T-helper 17 cell (primary cell): Measurements from ENCODE around the gene UQCRC1. TPM values are rescaled to one million over a fixed set of nuclear protein-coding genes. Genes with fewer than 3 reads are reported as not detected.

Experiments
- ATAC-seq: fragments of 150-1000 bp; cut with Tn5 transposase; 2 replicates; pipeline ENCODE4 v1.10.0; 2021; ENCODE audit warnings: mild to moderate bottlenecking, moderate library complexity
- DNase-seq, 3 donors: peaks; one replicate each; pipeline versions ENCODE4 v3.0.0 to v3.0.0-alpha.2; 2020 to 2021
- H3K9me3 ChIP-seq: one replicate; pipeline ENCODE4 v1.7.0; 2013; ENCODE audit warnings: low read length, mild to moderate bottlenecking; ENCODE audit not compliant: control insufficient read depth, poor library complexity, severe bottlenecking
- H3K27ac Mint-ChIP-seq: one replicate; pipeline ENCODE4 v1.8.0; 2022; ENCODE audit warnings: mild to moderate bottlenecking, moderate library complexity, mixed read lengths
- H3K27me3 Mint-ChIP-seq: one replicate; pipeline ENCODE4 v1.8.0; 2022; ENCODE audit warnings: mixed read lengths
- H3K36me3 Mint-ChIP-seq: one replicate; pipeline ENCODE4 v1.8.0; 2022; ENCODE audit warnings: low read depth, mixed read lengths
- H3K4me1 Mint-ChIP-seq: one replicate; pipeline ENCODE4 v1.8.0; 2022; ENCODE audit warnings: mild to moderate bottlenecking, mixed read lengths
- H3K4me3 Mint-ChIP-seq: one replicate; pipeline ENCODE4 v1.8.0; 2022; ENCODE audit warnings: mild to moderate bottlenecking, moderate library complexity, mixed read lengths
- total RNA-seq, 4 donors: library from RNA in 2 of 4; stranded (reverse) in 2 of 4; gene quantifications; one replicate each; pipeline ENCODE4 v1.2.3 and lab custom pipeline; 2022 to 2026

Gene UQCRC1
- total RNA-seq, 2 donors from 2014 or later = 86.1 to 92.1 TPM

GRCh38 chr3:48629894-48630293, 20.4 kb upstream of the UQCRC1 start:
- Mint-ChIP-seq H3K27me3 (no peaks in the 10 kb centered on the region), H3K4me1 (peaks cover 11% of the 10 kb centered on the region), H3K27ac (no peak overlapping the region), H3K4me3 (no peak overlapping the region), H3K36me3 (no peaks in the 10 kb centered on the region)
- DNase-seq (no peak), ATAC-seq (no peak)
- H3K9me3 ChIP-seq = no peaks in the 10 kb centered on the region

- Mint-ChIP-seq H3K27ac (no peak overlapping the region), H3K27me3 (no peaks in the 10 kb centered on the region), H3K4me1 (peaks cover 13% of the 10 kb centered on the region), H3K36me3 (no peaks in the 10 kb centered on the region), H3K4me3 (no peak overlapping the region)
- ATAC-seq (no peak), DNase-seq (no peak)
- no peaks in the 10 kb centered on the region for H3K9me3 ChIP-seq
These were observed 19.0 kb upstream of the UQCRC1 start for GRCh38 chr3:48628277-48629017.

GRCh38 chr3:48625600-48625999, 16.2 kb upstream of the UQCRC1 start:
- ATAC-seq = no peak
- no peak overlapping the region for H3K4me3 Mint-ChIP-seq
- DNase-seq = no peak
- H3K36me3 Mint-ChIP-seq = no peaks in the 10 kb centered on the region
- H3K27ac Mint-ChIP-seq = no peak overlapping the region
- peaks cover 11% of the 10 kb centered on the region for H3K4me1 Mint-ChIP-seq
- no peaks in the 10 kb centered on the region for H3K9me3 ChIP-seq
- H3K27me3 Mint-ChIP-seq = no peaks in the 10 kb centered on the region

- no peaks in the 10 kb centered on the region for H3K36me3 Mint-ChIP-seq
- H3K27me3 Mint-ChIP-seq = no peaks in the 10 kb centered on the region
- H3K4me1 Mint-ChIP-seq = peaks cover 11% of the 10 kb centered on the region
- no peaks in the 10 kb centered on the region for H3K9me3 ChIP-seq
- no peak overlapping the region for H3K27ac Mint-ChIP-seq
- ATAC-seq = no peak
- DNase-seq = no peak
- no peak overlapping the region for H3K4me3 Mint-ChIP-seq
These were observed 15.3 kb upstream of the UQCRC1 start for GRCh38 chr3:48624767-48625166.

GRCh38 chr3:48623851-48624547, 14.6 kb upstream of the UQCRC1 start:
- ATAC-seq = no peak
- DNase-seq = no peak
- Mint-ChIP-seq H3K4me3 (no peak overlapping the region), H3K27ac (no peak overlapping the region), H3K27me3 (no peaks in the 10 kb centered on the region), H3K36me3 (no peaks in the 10 kb centered on the region), H3K4me1 (peaks cover 11% of the 10 kb centered on the region)
- H3K9me3 ChIP-seq = no peaks in the 10 kb centered on the region

DNA sequence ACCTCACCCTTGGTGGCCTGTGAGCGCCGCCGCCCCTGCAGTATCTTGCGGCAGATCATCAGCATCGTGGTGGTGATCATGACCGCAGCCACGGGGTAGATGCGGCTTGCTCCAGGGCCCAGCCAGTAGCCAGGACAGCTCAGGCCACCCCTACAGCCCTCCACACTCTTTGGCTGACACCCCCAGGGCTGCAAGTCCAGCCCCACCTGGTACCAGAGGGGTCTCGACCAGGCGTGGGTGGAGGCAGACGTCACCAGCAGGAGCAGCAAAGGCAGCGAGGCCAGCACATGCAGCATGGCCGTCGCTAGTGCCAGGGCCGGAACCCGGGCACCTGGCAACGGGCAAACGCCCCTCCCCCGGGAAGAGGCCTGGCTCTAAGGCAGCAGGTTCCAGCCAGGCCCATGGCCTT, 12.0 kb upstream of the UQCRC1 start, which contains the start of gene TMEM89:
TSS of gene TMEM89 (minus strand) at position 309 of the 409 bp plus-strand sequence. CDS start at position 296, 13 bp downstream.
- Mint-ChIP-seq H3K4me3 (no peak within 1 kb of the TSS), H3K36me3 (no peaks in the 10 kb centered on the region), H3K27ac (peak within 1 kb of the TSS; percentile 4), H3K4me1 (peaks cover 11% of the 10 kb centered on the region), H3K27me3 (no peaks in the 10 kb centered on the region)
- no peak for ATAC-seq
- no peaks in the 10 kb centered on the region for H3K9me3 ChIP-seq
- no peak for DNase-seq

- Mint-ChIP-seq H3K36me3 (no peaks in the 10 kb centered on the region), H3K27ac (no peak overlapping the region), H3K27me3 (no peaks in the 10 kb centered on the region), H3K4me3 (no peak overlapping the region), H3K4me1 (peaks cover 9% of the 10 kb centered on the region)
- no peaks in the 10 kb centered on the region for H3K9me3 ChIP-seq
- DNase-seq = no peak
- ATAC-seq = no peak
These were observed 10.4 kb upstream of the UQCRC1 start for GRCh38 chr3:48619541-48620524.

- H3K27me3 Mint-ChIP-seq = no peaks in the 10 kb centered on the region
- ATAC-seq = no peak
- no peaks in the 10 kb centered on the region for H3K4me1 Mint-ChIP-seq
- no peak overlapping the region for H3K4me3 Mint-ChIP-seq
- no peaks in the 10 kb centered on the region for H3K9me3 ChIP-seq
- H3K36me3 Mint-ChIP-seq = no peaks in the 10 kb centered on the region
- H3K27ac Mint-ChIP-seq = no peak overlapping the region
- no peak for DNase-seq
These were observed 8.1 kb upstream of the UQCRC1 start for GRCh38 chr3:48617559-48617958.

- DNase-seq = no peak
- H3K27ac Mint-ChIP-seq = no peak overlapping the region
- H3K36me3 Mint-ChIP-seq = peaks cover 3% of the 10 kb centered on the region
These were observed 4.6 kb upstream of the UQCRC1 start for GRCh38 chr3:48614044-48614443.

DNA sequence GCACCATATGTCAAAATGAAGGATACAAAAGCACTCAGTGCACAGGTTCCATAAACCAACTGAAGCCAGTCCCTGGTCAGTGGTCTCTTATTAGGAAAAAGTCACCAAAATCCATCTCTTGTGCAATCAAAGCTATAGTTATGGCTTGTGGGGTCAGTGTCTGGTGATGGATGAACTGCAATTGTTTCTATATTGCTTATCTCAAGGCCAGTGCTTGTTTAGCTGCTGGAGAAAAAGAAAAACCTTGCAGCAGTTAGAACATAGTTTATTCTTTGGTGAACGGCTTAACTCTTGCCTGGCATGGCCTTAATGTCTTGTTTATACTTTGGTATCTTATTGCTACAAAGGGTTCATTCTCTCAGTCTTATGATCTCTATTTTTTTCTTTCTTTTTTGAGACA, 2.9 kb upstream of the UQCRC1 start:
- Mint-ChIP-seq H3K4me3 (no peak overlapping the region), H3K27ac (no peak overlapping the region), H3K4me1 (peaks cover 14% of the 10 kb centered on the region), H3K27me3 (no peaks in the 10 kb centered on the region), H3K36me3 (peaks cover 3% of the 10 kb centered on the region)
- no peaks in the 10 kb centered on the region for H3K9me3 ChIP-seq
- ATAC-seq (no peak), DNase-seq (no peak)

More at GRCh38 chr3:48614044-48614443, 4.6 kb upstream of the UQCRC1 start:
- Mint-ChIP-seq H3K27me3 (no peaks in the 10 kb centered on the region), H3K4me3 (no peak overlapping the region), H3K4me1 (peaks cover 4% of the 10 kb centered on the region)
- no peaks in the 10 kb centered on the region for H3K9me3 ChIP-seq
- ATAC-seq = no peak

DNA sequence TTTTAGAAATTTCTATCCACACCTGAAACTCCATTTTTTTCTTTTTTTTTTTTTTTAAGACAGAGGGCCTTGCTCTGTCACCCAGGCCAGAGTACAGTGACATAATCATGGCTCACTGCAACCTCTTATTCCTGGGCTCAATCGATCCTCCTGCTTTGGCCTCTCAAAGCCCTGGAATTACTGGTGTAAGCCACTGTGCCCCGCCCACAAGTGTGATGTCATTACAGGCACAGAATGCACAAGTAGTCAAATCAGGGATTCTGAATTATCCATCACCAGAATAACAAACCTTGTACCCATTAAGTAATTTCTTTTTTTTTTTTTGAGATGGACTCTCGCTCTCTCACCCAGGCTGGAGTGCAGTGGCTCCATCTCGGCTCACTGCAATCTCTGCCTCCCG, 1.9 kb downstream of the UQCRC1 start:
- H3K27me3 Mint-ChIP-seq = no peaks in the 10 kb centered on the region
- peaks cover 6% of the 10 kb centered on the region for H3K36me3 Mint-ChIP-seq
- ATAC-seq = no peak
- H3K9me3 ChIP-seq = no peaks in the 10 kb centered on the region
- peaks cover 18% of the 10 kb centered on the region for H3K4me1 Mint-ChIP-seq
- H3K27ac Mint-ChIP-seq = no peak overlapping the region
- no peak for DNase-seq
- no peak overlapping the region for H3K4me3 Mint-ChIP-seq

GRCh38 chr3:48601622-48601994, 7.8 kb downstream of the UQCRC1 start:
- Mint-ChIP-seq H3K27me3 (no peaks in the 10 kb centered on the region), H3K27ac (no peak overlapping the region)

More at GRCh38 chr3:48601622-48601994, 7.8 kb downstream of the UQCRC1 start:
- ATAC-seq = no peak
- Mint-ChIP-seq H3K4me3 (no peak overlapping the region), H3K36me3 (peaks cover 5% of the 10 kb centered on the region), H3K4me1 (peaks cover 8% of the 10 kb centered on the region)
- H3K9me3 ChIP-seq = no peaks in the 10 kb centered on the region
- DNase-seq = no peak
